Sigmoid colon (tissue), 4 donors: ENCODE results near the gene PFDN1.

Experiments
- CTCF ChIP-seq, 4 experiments: fragments of 450-650 bp in 3 of 4; fragments of 200-600 bp in 1 of 4; IDR thresholded peaks; one replicate each; pipeline ENCODE4 v1.5.1; 2016 to 2019; ENCODE audit warnings: antibody characterized with exemption in 4 of 4, mild to moderate bottlenecking in 3 of 4, moderate library complexity in 2 of 4
- POLR2A ChIP-seq, 2 donors: fragments of 450-650 bp; IDR thresholded peaks; one replicate each; pipeline ENCODE4 v1.6.1; 2016; ENCODE audit warnings: antibody characterized with exemption in 2 of 2, mild to moderate bottlenecking in 2 of 2, moderate library complexity in 2 of 2
- POLR2AphosphoS5 ChIP-seq, 4 donors: sonication (generic); formaldehyde crosslinking; IDR thresholded peaks; one replicate each; pipeline ENCODE4 v1.6.1; 2017; ENCODE audit warnings: antibody characterized with exemption in 4 of 4

- no peak for TF ChIP-seq POLR2A (IDR thresholded peaks at IDR 0.05)
- no peak for TF ChIP-seq CTCF (IDR thresholded peaks at IDR 0.05)
- TF ChIP-seq POLR2AphosphoS5 (IDR thresholded peaks at IDR 0.05) = no peak
These were observed 37.1 kb downstream of the PFDN1 start for GRCh38 chr5:140265845-140266244.
